Endometrium (tissue), 2 donors: ENCODE data around the gene MAP1LC3B2.
"Not testable (repeated sequence)": the region's sequence is repeated elsewhere in the genome, so short reads cannot be mapped to it uniquely, and the experiment has no call there.

Experiments
- FAIRE-seq: peaks from 2 replicates; lab custom pipeline; 2012; peaks lifted over from hg19 to GRCh38; lab: Jason Lieb, UNC
- donor health status: control.
- donor health status: control.

MAP1LC3B2 gene

DNA sequence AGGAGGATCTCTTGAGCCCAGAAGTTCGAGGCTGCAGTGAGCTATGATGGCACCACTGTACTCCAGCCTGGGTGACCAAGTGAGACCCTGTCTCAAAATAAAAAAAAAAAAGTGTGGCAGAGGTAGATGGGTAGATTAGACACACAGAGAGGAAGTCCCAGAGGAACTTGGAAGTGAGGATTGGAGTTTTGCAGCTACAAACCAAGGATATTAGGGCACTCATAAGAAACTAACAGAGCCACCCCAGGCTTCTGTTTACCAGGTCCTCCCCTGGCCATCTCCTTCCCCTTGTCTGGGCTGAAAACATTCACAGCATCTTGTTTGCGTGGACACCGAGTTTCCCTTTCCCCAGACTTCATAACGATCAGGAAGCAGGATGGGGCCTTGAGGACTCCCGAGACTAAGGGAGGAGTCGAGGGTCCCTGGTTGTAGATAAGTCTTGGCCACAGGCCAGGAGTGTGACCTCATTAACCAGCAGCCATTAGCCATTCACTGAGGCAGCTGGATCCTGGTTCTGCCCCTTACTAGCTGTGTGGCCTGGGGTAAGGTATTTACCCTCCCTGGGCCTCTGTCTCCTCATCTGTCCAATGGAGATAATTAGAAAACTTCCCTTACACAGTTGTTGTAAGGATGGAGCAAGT is 2.1 kb downstream of the MAP1LC3B2 start:
- no peak for FAIRE-seq

DNA sequence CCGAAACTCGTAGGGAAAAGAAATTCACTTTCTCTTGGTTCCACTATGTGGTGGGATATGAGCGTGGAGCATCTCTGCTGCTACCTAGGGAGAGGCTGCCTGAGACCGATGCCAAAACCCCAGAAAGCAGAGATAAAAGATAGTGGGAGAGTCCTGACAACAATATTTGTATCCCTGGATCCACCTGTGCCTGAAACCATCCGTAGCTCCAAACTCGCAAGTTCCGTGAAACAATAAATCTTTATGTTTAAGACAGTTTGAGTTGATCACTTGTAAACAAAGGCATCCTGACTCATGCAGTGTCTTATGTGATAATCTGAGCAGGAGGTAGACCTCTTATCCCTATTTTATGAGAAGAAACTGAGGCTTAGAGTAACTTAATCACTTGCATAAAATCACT is 2.9 kb downstream of the MAP1LC3B2 start:
- FAIRE-seq, result no peak

DNA sequence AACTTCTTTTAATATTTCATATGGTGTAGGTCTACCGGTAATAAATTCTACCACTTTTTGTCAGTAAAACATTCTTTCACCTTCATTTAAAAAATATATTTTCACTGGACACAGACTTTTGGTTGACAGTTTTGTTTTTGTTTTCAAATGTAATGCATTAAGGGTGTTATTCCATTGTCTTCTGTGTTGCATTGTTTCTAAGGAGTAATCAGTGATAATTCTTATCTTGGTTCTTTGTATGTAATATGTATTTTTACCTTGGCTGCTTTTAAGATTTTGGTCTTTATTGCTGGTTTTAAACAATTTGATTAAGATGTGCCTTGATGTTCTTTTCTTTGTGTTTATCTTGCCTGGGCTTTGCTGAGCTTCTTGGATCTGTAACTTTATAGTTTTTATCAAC is 4.1 kb downstream of the MAP1LC3B2 start:
- FAIRE-seq, result no peak

DNA sequence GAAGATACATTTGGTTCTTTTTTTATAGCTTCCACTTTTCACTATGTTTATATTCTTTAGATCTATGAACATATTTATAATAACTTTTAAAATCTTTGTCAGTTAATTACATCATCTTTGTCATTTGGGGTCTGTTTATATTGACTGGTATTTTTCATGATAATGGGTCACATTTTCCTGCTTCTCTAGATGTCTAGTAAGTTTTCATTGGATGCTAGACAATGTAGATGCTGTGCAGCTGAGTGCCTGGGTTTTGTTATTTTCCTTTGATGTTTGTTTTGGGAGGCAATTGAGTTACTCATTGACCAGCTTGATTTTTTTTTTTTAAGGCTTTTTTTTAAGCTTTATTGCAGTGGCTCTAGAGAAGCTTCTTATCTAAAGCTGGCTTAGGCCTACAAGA is 4.9 kb downstream of the MAP1LC3B2 start:
- FAIRE-seq, result no peak

DNA sequence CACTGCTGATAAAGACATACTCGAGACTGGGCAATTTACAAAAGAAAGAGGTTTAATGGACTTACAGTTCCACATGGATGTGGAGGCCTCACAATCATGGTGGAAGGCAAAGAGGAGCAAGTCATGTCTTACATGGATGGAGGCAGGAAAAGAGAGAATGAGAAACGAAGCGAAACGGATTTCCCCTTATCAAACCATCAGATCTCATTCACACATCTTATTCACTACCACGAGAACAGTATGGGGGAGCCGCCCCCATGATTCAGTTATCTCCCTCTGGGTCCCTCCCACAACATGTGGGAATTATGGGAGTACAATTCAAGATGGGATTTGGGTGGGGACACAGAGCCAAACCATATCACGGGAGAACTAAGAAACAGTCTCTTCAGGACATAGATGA is 6.0 kb downstream of the MAP1LC3B2 start:
- FAIRE-seq, result not testable (repeated sequence)

DNA sequence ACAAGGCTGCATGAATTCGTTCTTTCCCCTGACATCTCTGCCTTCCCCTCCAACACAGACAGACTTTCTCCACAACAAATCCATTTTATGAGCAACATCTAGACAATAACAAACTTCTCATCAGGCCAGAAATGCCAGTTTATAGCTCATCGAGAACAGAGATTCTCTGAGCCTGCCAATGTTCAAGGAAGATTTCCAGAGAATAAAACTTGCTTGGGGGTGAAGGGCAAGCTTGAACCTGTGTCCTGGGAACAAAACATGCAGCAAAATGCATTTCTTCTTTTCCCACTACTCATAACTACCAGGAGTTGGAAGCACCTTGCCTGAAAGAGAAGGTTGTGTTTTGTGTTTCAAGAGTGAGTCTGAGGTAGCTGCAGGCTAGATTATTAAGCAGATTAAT is 6.8 kb downstream of the MAP1LC3B2 start:
- no peak for FAIRE-seq

DNA sequence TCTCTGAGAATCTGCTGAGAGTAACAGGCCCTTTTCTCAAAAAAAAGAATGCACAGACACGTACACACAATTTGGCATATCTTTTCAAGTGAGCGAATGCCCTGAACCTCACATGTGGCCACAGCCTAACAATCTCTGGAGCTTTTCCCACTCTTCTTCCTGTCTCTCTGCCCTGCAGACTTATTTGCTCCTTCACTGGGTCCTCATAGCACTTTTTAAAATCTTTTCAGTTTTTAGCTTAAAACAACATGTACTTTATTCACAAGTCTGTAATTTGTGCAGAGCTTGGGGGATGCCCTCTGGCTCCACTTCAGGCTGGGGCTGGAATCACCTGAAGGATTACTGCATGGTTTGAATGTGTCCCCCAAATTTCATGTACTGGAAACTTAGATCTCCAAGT is 9.0 kb downstream of the MAP1LC3B2 start:
- no peak for FAIRE-seq

DNA sequence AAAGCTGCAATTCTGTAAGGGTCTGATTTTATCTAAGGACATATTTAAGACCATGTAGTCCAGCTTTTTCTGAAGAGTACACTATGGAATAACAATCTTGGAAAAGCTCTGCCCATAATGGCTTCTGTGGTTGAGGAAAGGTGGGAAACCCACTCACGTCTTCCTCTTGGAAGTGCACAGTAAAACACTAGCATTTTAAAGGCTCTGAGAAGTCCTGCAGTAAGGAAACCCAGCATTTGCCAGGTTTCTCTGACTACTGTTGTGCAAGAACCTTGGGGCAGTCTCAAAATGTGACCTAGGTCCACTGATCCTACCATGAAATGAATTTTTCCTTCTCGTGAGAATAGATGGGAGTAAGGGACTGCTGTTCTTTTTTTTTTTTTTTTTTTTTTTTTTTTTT is 11.9 kb downstream of the MAP1LC3B2 start:
- FAIRE-seq, result no peak

DNA sequence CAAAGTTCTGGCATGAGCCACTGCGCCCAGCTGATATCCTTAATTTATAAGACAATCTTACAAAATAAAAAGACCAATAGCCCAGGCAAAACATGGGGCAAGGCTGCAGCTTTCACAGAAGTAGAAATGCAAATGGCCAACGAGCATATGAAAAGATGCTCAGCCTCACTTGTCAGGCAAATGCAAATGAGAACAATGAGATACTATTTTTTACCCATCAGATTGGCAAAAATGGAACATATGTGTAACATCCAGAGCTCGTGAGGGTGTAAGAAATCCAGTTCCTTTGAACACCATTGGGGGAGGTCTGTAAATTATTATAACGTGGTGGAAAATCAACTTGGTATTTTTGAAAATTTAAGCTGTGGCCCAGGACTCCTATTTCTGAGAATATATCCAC is 14.6 kb downstream of the MAP1LC3B2 start:
- FAIRE-seq, result no peak

DNA sequence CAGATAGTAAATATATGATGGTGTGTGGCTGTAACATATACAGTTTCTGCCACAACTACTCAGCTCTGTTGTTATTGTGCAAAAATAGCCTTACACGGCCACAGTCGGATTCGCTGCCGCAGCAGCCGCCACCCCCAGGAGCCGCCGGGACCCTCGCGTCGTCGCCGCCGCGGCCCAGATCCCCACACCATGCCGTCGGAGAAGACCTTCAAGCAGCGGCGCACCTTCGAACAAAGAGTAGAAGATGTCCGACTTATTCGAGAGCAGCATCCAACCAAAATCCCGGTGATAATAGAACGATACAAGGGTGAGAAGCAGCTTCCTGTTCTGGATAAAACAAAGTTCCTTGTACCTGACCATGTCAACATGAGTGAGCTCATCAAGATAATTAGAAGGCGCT is 16.6 kb downstream of the MAP1LC3B2 start:
- FAIRE-seq, result not testable (repeated sequence)

DNA sequence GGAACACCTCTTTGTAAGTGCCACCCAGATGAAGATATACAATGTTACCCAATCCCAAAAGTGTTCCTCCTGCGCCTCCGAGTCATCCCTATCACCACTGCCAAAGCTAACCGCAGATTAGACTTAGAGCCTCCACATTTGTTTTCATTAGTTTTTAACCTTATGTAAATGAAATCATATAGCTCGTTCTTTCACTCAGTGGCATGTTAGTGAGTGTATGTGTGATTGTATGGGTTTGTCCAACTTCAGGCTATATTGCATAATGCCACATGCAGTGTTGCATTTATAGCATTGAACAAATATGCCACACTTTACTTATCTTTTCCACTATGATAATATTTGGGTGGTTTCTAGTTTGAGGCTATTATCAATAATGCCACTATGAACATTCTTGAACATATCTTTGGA is 18.0 kb downstream of the MAP1LC3B2 start:
- no peak for FAIRE-seq

DNA sequence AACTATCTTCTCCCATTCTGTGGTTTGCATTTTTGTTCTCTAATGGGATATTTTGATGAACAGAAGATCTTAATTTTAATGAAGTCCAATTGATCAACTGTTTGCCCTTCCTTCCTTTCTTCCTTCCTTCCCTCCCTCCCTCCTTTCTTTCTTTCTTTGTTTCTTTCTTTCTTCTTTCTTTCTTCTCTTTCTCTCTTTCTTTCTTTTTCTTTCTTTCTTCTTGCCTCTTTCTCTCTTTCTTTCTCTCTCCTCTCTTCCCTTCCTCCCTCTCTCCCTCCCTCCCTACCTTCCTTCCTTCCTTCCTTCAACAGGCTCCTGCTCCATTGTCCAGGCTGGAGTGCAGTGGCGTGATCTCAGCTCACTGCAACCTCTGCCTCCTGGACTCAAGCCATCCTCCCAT is 18.9 kb downstream of the MAP1LC3B2 start:
- FAIRE-seq, result no peak

DNA sequence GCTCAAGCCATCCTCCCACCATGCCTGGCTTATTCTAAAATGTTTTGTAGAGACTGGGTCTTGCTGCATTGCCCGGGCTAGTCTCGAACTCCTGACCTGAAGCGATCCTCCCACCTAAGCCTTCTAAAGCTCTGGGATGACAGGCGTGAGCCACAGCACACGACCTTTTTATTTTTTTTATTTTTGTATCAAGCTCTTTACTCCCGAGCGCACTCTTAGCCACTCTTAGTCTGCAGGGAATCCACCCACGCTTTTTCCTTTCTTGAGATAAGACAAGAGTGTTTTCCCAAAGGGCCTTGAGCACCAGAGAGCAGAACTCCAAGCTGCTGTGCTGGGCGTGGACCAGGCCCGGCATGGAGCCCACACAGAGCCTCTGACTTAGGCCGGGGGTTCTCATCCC is 23.4 kb downstream of the MAP1LC3B2 start:
- peak; percentile 76 for FAIRE-seq

DNA sequence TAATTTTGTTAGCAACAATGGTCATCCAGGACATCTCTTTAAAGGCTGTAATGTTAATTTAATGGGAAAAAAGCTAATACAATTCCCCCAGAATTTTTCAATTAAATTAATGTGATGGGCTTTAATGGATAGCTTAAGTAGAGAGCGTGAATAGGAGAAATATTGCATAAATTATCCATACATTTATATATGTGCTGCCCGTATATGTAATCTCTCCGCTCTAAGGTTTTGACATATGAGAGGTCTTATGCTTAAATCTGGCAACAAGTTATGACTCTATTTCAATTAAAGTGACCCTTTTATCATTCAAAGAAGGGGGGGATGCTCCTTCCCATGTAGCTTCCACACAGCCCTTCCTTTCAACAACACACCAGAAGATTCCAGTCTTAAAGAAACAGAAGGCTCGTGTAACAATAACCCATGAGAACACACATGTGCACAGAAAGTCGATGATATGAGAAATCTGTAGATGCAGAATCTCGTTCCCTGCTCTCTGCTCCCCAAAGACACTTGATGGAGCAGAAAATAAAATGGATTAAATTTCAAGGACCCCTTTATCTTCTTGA is 24.0 kb downstream of the MAP1LC3B2 start:
- no peak for FAIRE-seq

DNA sequence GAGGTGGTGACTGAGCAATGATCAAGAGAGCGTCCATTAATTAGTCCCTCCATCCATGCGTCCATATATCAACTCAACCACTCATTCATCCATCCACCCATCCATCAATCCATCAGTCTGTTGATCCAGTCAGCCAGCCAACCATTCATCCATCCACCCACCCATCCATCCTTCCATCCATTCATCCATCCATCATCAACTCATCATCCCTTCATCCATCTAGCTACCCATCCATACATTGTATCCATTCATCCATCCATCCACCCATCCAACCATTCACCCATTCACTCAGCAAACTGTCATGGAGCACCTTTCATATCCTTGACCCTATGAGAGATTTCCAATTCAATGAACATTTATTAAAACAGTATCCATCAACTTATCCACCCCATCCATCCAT is 28.1 kb downstream of the MAP1LC3B2 start:
- no peak for FAIRE-seq

DNA sequence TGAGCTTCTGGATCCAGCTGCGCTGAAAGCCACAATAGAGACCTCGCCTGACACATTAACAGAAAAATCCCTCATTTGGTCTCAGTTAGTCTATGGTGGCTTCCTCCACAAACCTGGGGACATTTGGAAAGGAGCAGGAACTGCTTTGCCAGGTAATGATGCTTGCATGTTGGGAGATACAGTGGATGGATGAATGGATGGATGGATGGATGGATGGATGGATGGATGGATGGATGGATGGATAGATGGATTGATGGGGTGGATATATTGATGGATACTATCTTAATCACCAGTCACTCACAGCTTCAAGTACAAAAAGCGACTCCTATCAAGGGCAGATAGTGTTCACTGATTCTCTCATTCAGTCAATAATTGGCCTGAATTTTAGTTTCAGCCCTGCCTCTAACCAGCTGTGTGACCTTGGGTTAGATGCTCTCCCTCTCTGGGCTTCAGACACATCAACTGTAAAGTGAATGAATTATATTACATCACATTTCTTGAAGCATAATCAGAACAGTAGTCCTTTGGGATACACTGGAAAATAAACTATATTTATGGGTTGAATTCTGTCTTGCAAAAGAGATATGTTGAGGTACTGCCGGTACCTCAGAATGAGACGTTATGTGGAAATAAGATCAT is 29.3 kb downstream of the MAP1LC3B2 start:
- FAIRE-seq, result no peak

DNA sequence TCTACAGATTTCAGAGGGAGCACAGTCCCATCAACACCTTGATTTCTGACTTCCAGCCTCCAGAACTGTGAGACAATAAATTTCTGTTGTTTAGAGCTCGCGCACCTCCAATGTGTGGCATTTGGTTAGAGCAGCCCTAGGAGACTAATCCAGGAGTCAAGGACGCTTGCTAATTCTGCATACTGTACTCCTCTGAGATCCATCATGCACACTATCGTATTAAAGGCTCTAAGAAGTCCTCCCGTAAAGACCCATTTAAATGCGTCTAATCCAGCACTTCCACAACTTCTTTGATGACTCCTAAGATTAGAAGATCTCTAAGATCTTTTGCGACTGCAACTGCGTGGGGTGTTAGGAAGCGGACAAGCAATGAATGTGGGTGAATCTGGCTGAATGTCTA is 30.4 kb downstream of the MAP1LC3B2 start:
- FAIRE-seq, result no peak

DNA sequence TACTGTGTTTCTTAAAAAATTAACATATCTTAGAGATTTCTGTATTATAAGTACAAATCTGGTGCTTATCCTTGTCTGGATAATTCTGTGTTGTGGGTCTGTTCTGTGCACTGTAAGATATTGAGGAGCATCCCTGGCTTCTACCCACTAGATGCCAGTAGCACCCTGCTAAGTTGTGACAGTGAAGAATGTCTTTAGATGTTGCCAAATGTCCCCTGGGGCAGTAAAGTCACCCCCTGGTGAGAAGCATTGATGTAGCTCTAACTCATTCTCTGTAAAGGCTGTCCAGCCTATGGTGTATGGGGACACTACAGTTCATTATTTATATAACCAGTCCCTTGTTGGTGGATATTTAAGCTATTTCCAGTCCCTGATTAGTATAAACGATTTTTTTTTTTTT is 31.4 kb downstream of the MAP1LC3B2 start:
- FAIRE-seq, result no peak

DNA sequence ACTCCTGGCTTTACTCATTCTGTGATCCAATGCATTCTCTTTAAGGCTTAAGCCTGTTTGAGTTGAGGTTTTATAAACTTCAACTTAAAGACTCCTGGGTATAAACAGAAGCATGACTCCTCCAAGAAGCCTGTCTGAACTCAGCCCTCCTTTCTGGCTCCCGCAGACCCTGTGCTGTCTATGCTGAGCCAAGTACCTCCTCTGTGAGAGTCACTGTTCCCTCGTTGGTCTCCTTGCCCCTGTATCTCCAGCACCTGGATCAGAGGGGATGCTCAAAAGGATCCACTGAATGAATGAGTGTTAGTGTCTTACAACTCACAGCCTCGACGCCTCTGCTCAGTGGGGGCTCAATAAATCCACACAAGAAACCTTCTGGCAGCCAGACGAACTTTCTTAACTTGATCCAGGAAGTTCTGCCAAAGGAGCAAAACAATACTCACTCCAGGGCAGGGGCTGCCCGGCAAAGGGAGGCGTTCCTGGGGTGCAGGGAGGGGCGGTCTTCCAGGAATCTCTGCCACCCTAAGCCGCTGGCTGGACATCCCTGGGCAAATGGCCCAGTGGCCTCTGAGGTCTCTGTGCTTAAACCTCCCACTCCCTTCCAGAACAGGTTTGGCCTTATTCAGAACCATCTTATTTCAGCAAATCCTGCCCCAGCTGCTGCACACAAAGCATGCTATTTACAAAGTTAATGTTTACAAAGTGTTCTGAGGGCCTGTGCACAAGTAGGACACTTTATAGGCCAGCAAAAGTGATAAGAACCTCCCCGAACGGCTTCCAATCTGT is 32.9 kb downstream of the MAP1LC3B2 start:
- FAIRE-seq, result no peak

DNA sequence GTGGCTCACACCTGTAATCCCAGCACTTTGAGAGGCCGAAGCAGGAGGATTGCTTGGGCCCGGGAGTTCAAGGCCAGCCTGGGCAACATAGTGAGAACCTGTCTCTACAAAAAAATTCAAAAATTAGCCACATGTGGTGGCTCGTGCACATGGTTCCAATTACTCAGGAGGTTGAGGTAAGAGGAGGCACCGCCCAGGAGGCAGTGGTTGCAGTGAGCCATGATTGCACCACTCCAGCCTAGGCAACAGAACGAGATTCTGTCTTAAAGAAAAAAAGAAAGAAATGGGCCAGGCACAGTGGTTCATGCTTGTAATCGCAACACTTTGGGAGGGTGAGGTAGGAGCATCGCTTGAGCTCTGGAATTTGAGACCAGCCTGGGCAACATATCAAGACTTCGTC is 33.5 kb downstream of the MAP1LC3B2 start:
- FAIRE-seq, result no peak

DNA sequence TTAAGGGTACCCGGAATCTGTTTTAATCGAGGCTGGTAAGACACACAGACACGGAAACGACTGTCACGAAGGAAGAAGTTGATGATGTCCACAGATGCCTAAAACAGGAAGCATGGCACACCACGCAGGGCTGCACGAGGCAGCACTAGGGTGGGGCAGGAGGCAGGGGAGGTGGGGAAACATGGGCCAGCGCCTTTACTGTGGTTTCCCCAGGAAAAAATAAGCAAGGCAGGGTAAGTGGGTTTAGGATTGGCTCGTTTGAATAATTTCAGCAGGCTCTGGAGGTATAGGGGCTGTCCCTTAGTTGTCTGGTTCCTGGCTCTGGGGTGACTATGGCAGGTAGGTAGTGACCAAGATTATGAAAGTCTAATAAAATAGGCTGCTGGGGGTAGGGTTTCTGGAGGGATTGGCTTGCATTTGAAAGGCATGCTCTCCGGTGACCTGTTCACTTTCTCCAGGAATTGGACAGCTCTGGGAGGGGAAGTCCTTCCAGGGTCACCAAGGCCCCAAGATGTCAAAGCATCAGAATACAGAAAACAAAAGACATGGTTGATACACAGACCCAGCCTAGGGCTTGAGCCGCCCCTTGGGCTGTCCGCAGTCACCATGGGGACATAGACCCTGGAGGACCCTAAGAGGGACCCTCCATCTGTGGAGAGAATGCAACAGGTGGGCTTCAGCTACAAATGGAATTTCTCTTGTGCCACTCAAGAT is 35.3 kb downstream of the MAP1LC3B2 start:
- FAIRE-seq, result no peak

DNA sequence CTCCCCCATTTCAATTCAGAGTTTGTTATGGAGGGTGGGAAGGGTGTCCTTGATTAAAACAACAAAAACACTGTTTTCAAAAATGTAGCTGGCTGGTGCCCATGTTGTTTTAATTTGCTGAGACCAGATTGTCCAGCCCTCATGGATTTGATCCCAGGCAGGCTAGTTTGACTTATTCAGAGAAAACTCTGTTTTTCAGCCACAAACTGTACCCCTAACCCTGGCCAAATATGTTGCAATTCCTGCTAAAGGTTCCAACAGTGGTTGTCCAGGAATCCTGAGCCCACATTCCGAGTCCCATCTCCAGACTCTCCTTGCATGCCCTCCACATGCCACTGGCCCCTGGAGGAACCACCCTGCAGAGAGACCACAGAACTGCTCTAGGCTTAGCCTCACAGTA is 36.0 kb downstream of the MAP1LC3B2 start:
- no peak for FAIRE-seq

DNA sequence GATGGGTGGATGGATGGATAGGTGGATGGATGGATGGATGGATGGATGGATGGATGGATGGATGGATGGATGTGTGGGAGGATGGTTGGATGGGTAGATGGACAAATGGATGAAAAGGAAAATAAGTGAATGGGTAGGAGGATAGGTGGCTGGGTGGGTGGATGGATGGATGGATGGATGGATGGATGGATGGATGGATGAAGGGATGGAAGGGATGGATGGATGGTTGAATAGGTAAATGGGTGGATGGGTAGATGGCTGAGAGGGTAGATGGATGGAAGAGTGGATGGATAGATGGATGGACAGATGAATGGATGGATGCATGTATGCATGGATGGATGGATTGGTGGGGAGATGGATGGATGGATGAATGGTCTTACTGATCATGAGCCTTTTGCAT is 36.5 kb downstream of the MAP1LC3B2 start:
- no peak for FAIRE-seq
